AG08396 (cell line): ENCODE data around the gene FAF2.

Experiments
- DNase-seq: peaks from one replicate; pipeline ENCODE4 v3.0.0; 2012; ENCODE audit warnings: low spot score, mixed read lengths

The FAF2 gene

GRCh38 chr5:176507911-176508310, 59.7 kb downstream of the FAF2 start:
- no peak for DNase-seq

DNA sequence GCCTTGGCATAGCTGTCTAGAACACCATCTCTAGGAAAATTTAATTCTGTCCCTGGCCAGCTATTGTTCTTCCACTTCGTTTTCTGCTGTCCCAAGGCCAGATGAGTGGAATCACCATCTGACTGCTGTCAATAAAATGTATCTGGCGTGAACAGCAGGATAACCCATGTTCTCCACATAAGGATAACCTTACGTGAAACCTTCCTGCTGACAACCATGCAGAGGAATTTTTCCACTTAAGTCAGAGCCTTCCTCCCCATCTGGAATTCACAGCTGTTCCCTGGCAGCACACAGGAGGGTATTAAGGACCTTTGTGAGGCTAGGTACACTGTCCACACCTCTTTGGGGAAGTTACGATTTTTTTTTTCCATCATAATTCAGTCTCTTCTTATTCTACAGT, 60.4 kb downstream of the FAF2 start:
- DNase-seq = no peak

GRCh38 chr5:176513788-176514187, 65.6 kb downstream of the FAF2 start:
- no peak for DNase-seq

DNA sequence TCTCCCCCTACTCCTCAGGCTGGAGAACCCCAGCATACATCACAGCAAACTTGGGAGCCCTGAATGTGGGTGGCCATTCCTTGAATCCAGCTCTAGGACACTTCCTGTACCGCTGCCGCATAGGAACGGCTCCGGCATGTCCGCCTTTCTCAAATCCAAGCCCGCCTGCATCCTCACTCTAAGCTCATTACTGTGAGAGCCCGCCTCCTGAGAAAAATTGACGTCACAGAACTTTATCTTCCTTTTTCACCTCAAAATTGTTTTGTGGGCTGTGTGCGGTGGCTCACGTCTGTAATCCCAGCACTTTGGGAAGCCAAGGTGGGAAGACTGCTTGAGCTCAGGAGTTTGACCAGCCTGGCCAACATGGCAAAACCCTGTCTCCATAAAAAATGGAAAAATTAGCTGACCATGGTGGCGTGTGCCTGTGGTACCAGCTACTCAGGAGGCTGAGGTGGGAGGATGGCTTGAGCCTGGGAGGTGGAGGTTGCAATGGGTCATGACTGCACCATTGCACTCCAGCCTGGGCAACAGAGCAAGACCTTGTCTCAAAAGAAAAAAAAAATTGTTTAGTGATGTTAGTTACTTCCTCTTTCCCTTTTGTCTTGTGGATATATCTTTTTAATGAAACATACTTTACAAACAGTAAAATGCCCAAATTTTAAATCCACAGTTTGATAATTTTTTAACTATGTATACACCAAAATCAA, 66.2 kb downstream of the FAF2 start:
- no peak for DNase-seq

DNA sequence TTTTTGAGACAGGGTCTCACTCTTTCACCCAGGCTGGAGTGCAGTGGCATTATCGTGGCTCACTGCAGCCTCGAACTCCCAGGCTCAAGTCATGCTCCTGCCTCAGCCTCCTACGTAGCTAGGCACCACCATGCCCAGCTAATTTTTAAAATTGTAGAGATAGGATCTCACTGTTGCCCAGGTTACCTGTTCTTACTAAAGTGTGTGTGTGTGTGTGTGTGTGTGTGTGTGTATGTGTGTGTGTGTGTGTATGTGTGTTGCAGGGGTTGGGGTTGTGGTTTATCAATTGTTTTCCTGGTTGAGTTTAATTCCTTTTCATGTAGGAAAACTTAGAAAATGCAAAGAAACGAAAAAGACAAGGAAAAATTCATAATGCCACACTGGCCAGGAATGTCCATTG, 67.2 kb downstream of the FAF2 start:
- DNase-seq = no peak

- no peak for DNase-seq
Observed at GRCh38 chr5:176517053-176517661, 69.0 kb downstream of the FAF2 start.

DNA sequence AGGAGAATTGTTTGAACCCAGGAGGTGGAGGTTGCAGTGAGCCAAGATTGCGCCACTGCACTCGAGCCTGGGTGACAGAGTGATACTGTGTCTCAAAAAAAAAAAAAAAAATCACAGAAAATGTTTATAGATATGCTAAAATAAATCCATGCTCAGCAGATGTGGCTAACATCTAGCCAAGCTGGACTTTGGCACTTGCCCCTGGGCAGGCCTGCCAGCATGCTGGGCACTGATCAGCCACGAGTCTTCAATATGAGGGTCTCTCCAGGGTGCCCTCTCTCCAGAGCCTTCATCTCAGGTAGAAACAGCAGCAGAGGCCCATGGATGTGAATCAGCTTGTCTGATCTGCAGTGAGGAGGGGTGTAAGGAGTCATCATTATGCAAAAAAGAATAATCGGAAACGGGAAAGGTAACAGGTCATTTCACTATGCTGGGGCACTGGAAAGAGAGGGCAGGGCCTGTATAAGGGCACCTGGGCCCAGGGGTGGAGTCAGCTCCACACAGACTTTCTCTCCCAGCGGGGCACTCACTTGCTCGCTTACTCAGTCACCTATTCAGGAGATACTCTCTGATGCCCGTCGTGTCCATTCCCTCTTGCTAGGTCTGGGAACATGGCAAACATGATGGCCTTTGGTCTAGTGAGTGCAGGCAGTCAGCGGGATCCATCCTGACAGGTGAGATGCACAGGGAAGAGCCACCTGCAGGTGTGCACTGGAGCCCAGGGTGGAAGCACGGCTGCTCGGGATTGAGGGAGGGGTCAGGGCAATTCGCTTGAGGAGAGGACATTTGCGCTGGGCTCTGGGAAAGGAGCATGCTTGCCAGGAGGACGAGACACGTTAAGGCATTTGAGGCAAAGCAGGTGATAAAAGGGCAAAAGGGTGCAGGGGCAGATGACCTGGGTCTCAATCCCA, 71.9 kb downstream of the FAF2 start:
- no peak for DNase-seq

GRCh38 chr5:176521286-176521685, 73.1 kb downstream of the FAF2 start:
- no peak for DNase-seq

DNA sequence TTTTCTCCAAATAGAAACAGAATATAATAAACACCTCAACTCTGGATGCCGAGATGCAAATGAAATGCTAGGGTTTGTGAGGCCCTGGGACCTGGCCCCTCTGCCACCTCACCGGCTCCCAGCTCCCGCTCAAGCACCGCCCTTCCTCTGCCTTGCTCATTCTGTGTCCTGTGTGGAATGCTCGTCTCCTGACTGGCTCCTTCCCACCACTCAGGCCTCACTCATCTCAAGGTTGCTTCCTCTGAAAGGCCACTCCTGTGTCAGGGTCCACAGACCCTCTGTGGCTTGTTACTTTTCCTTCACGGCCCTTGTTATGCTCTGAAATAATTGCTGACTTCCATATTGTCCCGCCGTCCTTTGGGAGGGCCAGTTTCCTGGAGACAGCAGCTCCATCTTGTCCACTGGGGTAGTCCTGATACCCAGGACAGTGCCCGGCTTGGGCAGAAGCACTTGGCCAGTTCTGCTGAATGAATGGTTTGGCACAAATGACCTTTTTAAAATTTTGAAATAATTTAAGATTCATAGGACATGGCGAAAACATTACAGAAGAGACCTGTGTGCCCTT, 73.6 kb downstream of the FAF2 start:
- DNase-seq = no peak

DNA sequence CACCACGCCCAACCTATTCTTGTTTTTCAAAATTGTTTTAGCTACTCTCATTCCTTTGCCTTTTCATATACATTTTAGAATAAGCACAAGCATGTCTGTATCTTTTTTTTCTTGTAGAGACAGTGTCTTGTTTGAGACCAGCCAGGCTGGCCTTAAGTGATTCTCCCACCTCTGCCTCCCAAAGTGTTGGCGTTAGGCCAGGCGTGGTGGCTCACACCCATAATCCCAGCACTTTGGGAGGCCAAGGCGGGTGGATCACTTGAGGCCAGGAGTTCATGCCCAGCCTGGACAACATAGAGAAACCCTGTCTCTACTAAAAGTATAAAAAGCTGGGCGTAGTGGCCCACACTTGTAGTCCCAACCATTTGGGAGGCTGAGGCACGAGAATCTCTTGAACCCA, 76.0 kb downstream of the FAF2 start:
- DNase-seq = no peak

DNA sequence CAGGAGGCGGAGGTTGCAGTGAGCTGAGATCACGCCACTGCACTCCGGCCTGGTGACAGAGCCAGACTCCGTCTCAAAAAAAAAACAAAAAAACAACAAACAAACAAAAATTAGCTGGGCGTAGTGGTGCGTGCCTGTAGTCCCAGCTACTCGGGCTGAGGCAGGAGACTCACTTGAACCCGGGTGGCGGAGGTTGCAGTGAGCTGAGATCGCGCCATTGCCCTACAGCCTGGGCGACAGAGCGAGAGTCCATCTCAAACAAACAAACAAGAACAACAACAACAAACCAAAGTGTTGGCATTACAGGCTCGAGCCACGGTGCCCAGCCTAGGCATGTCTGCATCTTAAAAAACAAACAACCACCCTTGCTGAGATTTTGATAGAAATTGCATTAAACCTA, 76.8 kb downstream of the FAF2 start:
- no peak for DNase-seq

DNA sequence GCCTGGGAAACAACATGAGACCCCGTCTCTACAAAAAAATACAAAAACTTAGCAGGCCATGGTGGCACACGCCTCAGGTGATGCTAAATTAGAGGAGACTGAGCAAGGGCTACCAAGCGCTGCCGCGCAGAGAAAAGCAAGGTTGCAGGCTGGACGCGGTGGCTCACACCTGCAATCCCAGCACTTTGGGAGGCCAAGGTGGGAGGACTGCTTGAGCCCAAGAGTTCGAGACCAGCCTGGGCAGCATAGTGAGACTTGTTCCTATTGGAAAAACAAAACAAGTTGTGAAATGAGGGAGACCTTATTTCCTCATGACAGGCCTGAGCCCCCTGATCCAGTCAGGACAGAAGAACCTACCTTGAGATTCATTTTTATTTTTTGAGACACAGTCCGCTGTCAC, 77.5 kb downstream of the FAF2 start:
- no peak for DNase-seq

GRCh38 chr5:176526462-176526861, 78.3 kb downstream of the FAF2 start:
- no peak for DNase-seq

GRCh38 chr5:176527246-176528222, 79.3 kb downstream of the FAF2 start:
- DNase-seq = no peak

GRCh38 chr5:176528301-176528700, 80.1 kb downstream of the FAF2 start:
- DNase-seq = no peak

DNA sequence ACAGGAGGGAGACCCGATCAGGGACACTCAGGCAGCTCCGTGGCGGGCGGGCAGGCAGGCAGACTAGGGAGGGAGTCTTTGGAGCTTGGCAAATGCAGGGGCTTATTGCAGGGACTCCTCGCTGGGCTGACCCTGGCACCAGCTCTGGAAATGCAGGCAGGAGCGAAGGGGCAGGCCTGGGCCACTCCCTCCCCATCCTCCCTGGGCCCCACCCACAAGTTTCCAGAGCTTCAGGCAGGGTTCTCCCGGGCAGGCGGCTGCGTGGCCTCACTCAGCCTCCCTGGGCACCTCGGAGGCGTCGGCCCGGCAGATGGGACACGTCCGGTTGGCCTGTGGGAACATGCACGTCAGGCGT, 80.6 kb downstream of the FAF2 start:
- DNase-seq = no peak

DNA sequence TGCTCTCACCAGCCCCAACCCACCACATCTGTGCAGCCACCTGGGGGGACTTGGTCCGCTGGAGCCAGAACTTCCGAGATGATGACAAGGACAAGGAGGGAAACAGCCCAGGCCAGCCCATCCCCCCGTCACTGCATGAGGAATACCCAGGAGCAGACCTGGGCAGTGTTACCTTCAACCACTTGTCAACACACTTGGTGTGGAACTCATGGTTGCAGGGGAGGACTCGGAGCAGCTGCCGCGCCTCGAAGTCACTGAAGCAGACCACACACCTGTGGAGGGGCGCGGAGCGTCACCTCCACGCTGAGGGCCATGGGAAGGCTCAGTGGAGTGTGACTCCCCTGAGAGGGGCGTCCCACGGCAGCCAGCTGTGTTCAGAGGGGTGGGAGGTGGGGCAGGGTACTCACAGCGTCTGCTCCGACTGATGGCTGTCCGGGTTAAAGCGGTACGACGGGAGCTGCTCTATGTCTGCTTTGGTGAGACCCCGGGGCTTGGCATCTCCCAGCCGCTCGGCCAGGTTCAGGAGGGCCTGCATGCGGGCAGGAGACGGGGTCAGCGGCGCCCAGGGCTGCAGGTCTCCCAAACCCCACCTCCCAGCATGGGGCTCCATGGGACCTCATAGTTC, 81.0 kb downstream of the FAF2 start:
- DNase-seq = no peak

DNA sequence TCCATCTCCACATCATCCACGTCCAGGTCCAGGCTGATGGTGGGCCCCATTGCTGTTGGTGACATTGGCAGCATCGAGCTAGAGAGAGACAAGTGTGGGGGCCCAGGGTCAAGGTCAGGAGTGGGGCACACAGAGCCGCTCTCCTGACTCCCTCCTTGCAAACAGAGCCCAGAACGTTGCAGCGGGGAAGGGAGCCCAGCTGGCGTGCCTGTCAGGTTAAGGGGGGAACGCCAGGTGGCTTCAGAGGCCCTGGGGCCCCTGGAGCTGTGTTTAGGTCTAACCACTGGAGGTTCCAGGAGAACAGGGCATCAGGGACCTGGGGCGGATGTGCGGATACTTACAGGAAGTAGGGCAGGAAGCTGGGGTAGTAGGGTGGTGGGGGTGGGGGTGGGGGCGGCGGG, 81.6 kb downstream of the FAF2 start:
- DNase-seq = no peak

DNA sequence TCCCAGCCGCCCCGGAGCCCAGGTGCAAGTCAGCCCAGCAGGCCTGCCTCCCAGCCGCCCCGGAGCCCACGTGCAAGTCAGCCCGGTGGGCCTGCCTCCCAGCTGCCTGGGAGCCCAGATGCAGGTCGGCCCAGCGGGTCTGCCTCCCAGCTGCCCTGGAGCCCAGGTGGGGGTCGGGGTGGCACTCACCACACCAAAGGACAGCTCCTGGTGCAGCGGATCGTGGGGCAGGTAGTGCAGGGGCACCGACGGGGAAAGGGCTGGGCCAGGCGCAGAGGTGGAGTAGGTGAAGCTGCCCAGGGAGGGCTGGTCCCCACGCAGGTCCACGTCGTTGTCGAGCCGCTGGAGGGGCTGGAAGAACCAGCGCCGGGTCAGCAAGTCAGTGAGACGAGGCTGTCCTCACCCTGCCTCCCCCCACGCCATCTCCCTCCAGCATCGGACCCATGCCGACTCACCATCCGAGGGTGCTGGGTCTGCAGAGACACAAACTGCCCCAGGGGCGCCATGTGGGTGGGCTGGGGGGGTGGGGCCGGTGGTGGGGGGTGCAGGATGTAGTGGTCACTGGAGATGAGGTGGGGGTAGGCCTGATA, 82.3 kb downstream of the FAF2 start:
- DNase-seq = no peak

- DNase-seq = peak; percentile 69
Observed at GRCh38 chr5:176530983-176531901, 83.1 kb downstream of the FAF2 start.
